ENCODE results near the gene ATG4D.

ATG4D gene

GRCh38 chr19:10543420-10544241 lies at the start of gene ATG4D:
TSS of gene ATG4D (plus strand) at chr19:10543904. CDS start at chr19:10544091, 187 bp downstream.
- DNase-seq (ENCODE audit: extremely low read depth in 1 of 2, low read depth in 1 of 2): peak; percentile 34 to 75

- no peak for DNase-seq (ENCODE audit: extremely low read depth in 1 of 2, low read depth in 1 of 2)
Measured at GRCh38 chr19:10497371-10497770, 46.3 kb upstream of the ATG4D start.

- DNase-seq (ENCODE audit: extremely low read depth in 1 of 2, low read depth in 1 of 2): no peak
Measured at GRCh38 chr19:10499550-10500246, 44.0 kb upstream of the ATG4D start.

GRCh38 chr19:10500247-10500592 lies 43.5 kb upstream of the ATG4D start:
- DNase-seq (ENCODE audit: extremely low read depth in 1 of 2, low read depth in 1 of 2): no peak

- DNase-seq (ENCODE audit: extremely low read depth in 1 of 2, low read depth in 1 of 2): no peak
Measured at GRCh38 chr19:10501971-10502523, 41.7 kb upstream of the ATG4D start.

- DNase-seq (ENCODE audit: extremely low read depth in 1 of 2, low read depth in 1 of 2): peak; percentile 65 to 85
Measured at GRCh38 chr19:10502524-10503001, 41.1 kb upstream of the ATG4D start.

GRCh38 chr19:10503002-10503789 lies 40.5 kb upstream of the ATG4D start, which contains the start of gene KEAP1:
TSS of gene KEAP1 (minus strand) at chr19:10503356. CDS start at chr19:10500033, 3,323 bp downstream.
- DNase-seq (ENCODE audit: extremely low read depth in 1 of 2, low read depth in 1 of 2): no peak

- DNase-seq (ENCODE audit: extremely low read depth in 1 of 2, low read depth in 1 of 2): peak; percentile 57 to 67
Measured at GRCh38 chr19:10505583-10506229, 38.0 kb upstream of the ATG4D start.

- no peak for DNase-seq (ENCODE audit: extremely low read depth in 1 of 2, low read depth in 1 of 2)
Measured at GRCh38 chr19:10508036-10508435, 35.7 kb upstream of the ATG4D start.

GRCh38 chr19:10508707-10509106 lies 35.0 kb upstream of the ATG4D start:
- DNase-seq (ENCODE audit: extremely low read depth in 1 of 2, low read depth in 1 of 2): no peak

- DNase-seq (ENCODE audit: extremely low read depth in 1 of 2, low read depth in 1 of 2): no peak
Measured at GRCh38 chr19:10510301-10510802, 33.4 kb upstream of the ATG4D start.

- no peak for DNase-seq (ENCODE audit: extremely low read depth in 1 of 2, low read depth in 1 of 2)
Measured at GRCh38 chr19:10513223-10513622, 30.5 kb upstream of the ATG4D start.

- no peak for DNase-seq (ENCODE audit: extremely low read depth in 1 of 2, low read depth in 1 of 2)
Measured at GRCh38 chr19:10514211-10515145, 29.2 kb upstream of the ATG4D start.

- no peak for DNase-seq (ENCODE audit: extremely low read depth in 1 of 2, low read depth in 1 of 2)
Measured at GRCh38 chr19:10516064-10516385, 27.7 kb upstream of the ATG4D start.

GRCh38 chr19:10516671-10517286 lies 26.9 kb upstream of the ATG4D start:
- DNase-seq (ENCODE audit: extremely low read depth in 1 of 2, low read depth in 1 of 2): no peak

GRCh38 chr19:10517361-10517759 lies 26.3 kb upstream of the ATG4D start, which contains the start of gene S1PR5:
TSS of gene S1PR5 (minus strand) at chr19:10517447. CDS start at chr19:10515011, 2,436 bp downstream.
- no peak for DNase-seq (ENCODE audit: extremely low read depth in 1 of 2, low read depth in 1 of 2)

- DNase-seq (ENCODE audit: extremely low read depth in 1 of 2, low read depth in 1 of 2): no peak
Measured at GRCh38 chr19:10517760-10518443, 25.8 kb upstream of the ATG4D start.
